ENCODE results near the gene SCYGR1.

DNA sequence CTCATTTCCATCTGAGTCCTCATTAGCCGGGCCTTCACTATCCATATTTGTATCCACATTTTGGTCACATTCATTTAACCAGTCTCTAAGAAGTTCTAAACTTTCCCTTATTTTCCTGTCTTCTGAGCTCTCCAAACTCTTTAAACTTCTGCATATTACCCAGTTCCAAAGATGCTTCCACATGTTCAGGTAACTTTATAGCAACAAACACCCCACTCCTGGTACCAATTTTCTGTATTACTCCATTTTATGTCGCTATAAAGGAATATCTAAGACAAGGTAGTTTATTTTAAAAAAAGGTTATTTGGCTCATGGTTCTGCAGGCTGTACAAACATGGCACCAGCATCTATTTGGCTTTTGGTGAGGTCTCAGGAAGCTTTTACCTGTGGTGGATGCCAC is 45.4 kb upstream of the SCYGR1 start:
- TF ChIP-seq, protein P1, sequence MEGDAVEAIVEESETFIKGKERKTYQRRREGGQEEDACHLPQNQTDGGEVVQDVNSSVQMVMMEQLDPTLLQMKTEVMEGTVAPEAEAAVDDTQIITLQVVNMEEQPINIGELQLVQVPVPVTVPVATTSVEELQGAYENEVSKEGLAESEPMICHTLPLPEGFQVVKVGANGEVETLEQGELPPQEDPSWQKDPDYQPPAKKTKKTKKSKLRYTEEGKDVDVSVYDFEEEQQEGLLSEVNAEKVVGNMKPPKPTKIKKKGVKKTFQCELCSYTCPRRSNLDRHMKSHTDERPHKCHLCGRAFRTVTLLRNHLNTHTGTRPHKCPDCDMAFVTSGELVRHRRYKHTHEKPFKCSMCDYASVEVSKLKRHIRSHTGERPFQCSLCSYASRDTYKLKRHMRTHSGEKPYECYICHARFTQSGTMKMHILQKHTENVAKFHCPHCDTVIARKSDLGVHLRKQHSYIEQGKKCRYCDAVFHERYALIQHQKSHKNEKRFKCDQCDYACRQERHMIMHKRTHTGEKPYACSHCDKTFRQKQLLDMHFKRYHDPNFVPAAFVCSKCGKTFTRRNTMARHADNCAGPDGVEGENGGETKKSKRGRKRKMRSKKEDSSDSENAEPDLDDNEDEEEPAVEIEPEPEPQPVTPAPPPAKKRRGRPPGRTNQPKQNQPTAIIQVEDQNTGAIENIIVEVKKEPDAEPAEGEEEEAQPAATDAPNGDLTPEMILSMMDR (conservative IDR thresholded peaks at IDR 0.05 in 1 of 2, IDR thresholded peaks at IDR 0.05 in 1 of 2; ENCODE audit: extremely low read depth in 1 of 2, insufficient read depth in 1 of 2, low read depth in 1 of 2, low read length in 2 of 2): no peak
- no peak for TF ChIP-seq EZH2 (IDR thresholded peaks at IDR 0.05; ENCODE audit: borderline replicate concordance, low read length)

Data from mammary epithelial cell (primary cell).